Measurements from ENCODE around the gene RSPH3.
"Not testable (repeated sequence)": the region's sequence is repeated elsewhere in the genome, so short reads cannot be mapped to it uniquely, and the experiment has no call there.

The RSPH3 gene

DNA sequence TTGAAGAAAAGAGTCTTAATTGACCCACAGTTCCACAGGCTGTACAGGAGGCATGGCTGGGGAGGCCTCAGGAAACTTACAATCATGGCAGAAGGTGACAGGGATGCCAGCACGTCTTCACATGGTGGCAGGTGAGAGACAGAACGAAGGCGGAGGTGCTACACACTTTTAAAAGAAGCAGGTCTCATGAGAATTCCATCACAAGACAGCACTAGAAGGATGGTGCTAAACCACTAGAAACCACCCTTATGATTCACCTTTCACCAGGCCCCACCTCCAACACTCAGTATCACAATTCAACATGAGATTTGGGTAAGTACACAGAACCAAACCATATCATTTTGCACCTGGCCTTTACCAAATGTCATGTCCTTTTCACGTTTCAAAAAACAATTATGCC is 23.9 kb upstream of the RSPH3 start:
- peak; percentile 60 for DNase-seq

DNA sequence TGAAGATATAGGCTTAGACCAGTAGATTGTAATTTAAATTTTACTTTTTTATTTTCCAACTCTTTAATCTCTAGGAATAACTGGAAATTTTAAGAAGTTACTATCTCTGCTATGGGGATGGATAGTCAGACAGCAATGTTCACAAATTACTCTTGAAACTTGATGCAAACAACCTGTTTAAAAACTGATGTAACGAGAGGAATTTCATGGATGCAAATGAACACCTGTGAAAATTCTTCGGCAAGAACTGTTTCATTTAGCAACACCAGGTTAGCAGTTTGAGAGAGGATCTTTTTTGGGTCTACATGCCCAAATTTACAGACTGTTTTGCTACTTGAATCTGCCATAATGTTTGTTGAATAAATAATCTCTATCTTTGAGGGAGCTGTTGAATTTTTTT is 20.0 kb upstream of the RSPH3 start:
- DNase-seq: no peak

DNA sequence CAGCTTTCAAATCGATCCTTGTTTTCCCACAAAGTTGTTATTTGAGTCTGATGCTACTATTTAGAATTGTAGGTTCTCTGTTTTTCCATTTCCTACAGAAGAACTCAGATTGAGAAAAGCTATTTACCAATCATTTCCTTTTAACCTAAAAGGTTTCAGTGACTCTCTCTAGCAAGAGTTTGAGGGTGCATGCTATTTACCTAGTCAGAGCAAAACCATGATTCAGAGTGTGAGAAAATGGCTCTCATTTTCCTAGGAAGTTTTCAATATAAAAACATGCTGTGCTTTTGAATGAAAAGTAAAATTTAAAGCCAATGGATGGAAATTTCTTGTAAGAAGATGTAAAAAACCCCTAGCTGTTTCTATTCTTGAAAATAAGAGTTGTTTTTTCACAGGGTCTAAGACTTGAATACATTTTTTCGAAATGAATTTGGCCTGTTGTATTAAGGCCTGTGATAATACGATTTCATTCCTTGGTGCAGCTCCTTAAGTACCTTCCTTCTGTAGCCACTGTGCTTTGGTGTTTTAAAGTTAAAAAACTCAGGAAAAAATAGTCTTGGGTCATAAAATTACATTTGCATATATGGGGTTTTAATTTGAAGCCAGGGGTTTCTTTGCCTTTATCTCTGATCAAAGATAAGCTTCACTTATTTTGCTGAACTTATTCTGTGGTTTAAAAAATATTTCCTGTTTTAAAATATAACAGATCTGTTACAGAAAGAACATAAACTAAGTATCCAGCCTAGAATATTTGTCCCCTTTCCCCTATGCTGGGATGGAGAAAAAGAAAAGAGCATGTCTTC is 18.0 kb upstream of the RSPH3 start:
- peak; percentile 85 for DNase-seq

DNA sequence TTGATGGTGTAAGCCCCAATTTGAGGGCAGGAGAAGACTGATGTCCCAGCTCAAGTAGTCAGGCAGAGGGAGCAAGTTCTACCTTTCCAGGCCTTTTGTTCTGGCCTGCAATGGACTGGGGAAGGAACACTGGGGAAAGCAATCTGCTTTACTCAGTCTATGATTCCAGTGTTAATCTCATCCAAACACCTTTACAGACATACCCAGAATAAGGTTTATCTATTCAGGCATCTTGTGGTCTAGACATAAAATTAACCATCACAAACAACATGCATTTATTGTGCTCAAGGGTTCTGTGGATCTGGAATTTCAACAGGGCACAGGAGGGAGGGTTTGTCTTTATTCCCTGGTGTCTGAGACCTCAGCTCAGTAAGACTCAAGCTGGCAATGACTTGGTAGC is 14.4 kb upstream of the RSPH3 start:
- DNase-seq: no peak

DNA sequence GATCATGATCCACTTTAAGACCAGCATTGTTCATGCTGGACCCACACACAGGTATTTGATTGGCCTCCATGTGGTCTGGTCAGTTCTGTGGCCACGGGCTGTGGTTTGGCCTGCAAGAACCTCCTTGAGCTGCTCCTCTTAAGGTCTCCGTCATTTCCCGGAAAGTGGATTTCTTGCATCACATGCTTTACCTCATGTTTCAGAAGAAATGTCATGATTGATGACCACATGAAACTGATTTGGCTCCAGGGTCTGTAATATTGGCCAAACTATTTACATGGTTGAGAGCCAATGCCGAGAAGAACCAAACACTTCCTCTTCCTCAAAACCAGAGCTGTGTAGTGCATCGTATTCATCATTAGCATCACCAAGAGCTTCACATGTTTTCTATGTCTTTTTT is 13.2 kb upstream of the RSPH3 start:
- DNase-seq: no peak

DNA sequence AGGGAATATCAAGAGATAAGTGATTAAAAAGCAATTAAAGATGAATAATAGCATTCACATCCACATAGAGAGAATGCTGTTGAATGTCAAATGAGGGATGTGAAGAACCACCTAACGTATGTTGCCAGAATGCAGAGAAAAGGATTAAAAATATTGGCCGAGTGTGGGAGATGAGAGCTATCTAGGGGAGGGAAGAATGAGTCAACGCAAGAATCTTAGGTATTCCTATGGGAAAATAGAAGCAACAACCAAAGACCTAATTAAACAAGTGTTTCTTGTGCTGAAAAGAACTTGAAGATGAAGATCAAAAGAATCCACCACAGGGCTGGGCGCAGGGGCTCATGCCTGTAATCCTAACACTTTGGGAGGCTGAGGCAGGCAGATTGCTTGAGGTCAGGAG is 12.2 kb upstream of the RSPH3 start:
- DNase-seq: no peak

DNA sequence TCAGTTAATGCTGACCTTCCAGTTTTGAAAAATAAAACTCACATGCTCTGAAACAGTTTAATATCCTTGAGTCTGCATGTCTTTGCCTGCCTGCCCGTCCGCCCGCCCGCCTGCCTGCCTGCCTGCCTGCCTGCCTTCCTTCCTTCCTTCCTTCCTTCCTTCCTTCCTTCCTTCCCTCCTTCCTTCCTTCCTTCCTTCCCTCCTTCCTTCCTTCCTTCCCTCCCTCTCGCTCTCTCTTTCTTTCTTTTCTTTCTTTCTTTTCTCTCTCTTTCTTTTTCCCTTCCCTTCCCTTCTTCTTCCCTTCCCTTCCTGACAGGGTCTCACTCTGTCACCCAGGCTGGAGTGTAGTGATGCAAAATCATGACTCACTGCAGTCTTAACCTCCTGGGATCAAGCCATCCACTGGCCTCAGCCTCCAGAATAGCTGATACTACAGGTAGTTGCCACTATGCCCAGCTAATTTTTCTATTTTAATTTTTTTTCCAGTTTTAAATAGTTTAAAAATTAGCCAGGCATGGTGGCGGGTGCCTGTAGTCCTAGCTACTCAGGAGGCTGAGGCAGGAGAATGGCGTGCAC is 10.1 kb upstream of the RSPH3 start:
- DNase-seq: not testable (repeated sequence)

DNA sequence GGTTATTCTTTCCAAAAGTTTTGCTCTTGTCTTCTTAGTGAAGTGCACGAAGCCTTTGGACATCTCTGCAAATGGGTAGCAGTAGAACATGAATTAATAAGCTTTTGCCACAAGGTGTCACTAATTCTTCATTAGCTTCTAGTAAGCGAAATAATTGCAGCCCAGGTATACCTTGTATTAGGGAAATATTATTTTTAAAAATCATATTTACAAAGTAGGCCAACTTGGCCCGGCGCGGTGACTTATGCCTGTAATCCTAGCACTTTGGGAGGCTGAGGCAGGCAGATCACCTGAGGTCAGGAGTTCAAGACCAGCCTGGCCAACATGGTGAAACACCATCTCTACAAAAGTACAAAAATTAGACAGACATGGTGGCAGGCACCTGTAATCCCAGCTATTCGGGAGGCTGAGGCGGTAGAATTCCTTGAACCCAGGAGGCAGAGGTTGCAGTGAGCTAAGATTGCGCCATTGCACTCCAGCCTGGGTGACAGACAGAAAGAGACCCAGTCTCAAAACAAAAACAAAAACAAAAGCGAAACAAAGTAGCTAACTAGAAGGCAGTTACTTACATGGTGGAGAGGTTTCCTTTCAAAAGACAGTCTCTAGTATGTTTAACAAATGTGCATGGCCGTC is 8.8 kb upstream of the RSPH3 start:
- DNase-seq: peak; percentile 64

DNA sequence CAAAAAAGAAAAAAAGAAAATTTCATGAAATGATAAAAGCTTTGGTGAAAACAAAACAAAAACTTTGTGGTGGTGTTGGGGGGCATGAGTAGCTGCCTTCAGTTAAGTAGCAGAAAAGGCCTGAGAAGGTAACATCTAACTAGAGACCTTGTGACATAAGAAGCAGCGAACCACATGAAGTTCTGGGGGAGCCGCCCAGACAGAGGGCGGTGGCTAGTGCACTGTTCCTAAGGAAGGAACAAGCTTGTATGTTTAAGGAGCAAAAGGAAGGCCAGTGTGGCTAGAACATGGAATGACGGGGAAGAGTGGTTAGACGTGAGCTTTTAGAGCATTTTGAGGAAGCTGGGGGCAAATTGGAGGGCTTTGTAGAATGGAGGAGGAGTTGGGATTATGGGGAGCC is 7.5 kb upstream of the RSPH3 start:
- DNase-seq: no peak

DNA sequence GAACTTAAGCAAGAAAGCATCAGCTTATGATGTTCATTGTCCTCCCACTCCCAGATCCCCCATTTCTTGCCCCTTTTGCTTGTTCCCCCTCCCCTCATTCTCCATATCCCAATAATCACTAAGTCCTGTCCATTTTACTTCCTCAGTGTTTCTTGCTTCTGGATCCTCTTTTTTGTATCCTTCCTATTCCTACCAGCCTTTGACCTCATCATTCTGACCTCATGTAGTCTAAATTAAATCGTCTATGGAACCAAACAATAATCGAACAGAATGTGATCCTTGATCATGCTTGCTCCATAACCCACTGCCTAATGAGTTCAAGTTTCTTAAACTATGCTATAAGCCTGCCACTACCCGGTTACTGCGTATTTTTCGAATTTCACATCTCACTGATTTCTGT is 5.4 kb upstream of the RSPH3 start:
- DNase-seq: no peak

DNA sequence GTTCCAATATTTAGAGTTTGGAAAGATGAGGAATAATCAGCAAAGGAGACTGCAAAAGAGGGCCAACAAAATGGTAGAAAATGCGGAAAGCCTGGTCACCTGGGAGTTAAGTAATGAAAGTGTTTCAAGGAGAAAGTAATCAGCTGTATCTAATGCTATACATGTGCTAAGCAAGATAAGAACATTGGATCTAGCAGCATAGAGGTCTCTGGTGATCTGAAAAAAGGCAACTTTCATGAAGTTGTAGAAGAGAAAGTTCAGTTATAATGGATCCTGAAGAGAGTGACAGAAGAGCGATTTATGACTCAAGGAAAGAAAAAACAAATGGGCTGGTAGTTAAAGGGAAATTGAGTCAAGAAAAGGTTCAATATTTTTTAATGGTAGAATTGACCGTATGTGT is 4.6 kb upstream of the RSPH3 start:
- DNase-seq: no peak

DNA sequence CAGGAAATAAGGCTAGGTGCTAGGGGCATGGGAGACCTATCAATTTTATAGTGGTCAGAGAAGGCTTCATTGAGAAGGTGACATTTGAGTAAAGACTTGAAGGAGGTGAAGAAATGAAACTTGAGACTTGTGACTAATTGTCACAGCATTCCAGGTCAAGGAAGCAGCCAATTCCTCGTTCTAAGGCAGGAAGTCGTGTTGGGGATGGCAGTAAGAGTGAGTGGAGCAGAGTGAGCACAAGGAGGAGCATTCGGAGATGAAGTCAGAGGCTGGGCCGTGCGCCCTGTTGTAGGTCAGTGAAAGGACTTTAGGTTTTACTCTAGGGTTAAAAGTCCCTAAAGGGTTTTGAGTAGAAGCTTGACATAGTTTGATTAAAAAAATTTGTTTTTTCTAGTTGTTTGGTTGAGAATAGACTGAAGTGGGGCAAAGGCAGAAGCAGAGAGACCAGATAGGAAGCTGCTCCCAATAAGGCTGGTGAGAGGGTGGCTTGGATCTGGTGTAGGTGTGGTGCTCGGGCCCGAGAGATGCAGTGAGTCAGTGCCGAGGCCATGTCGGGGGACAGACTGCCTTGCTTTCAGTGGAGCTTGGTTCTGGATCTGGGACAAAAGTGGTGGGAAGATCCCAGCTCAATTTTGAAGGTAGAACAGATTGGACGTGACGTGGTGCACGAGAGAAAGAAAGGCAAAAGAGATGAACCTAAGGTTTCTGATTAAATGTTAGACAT is 2.6 kb upstream of the RSPH3 start:
- DNase-seq: no peak

DNA sequence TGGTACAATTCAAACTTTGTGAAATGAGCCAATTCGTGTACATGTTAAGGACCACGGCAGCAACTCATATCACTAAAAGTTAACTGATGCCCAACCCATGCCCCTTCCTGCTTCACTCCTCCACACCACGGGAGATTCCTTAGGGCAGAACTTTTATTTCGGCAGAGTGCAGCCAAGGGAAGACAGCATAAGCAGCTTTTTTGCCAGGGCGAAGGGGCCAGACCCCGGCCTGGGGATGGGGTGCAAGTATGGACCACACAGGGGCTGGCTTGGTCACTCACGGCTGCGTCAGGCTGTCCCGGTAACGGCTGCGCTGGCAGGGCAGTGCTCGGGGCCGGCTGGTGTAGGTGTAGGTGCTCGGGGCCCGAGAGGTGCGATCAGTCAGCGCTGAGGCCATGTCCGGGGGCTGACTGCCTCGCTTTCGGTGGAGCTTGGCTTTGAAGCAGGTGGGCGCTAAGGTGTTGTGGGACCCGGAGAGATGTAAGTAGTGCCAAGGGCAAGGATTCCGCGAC is 792 bp downstream of the RSPH3 start:
- no peak for DNase-seq

DNA sequence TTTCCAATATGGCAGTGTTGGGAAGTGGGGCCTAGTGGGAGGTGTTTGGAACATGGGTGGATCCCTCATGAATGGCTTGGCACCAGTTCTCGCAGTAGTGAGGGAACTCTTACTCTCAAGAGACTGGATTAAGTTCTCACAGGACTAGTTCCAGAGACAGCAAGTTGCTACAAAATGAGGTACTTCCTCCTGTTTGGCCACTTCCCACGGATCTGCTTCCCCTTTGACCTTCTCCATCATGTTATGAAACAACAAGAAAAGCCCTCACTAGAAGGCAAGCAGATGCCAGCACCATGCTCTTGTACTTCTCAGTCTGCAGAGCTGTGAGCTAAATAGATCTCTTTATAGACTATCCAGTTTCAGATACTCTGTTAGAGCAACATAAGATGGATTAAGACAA is 3.1 kb downstream of the RSPH3 start:
- DNase-seq: no peak

DNA sequence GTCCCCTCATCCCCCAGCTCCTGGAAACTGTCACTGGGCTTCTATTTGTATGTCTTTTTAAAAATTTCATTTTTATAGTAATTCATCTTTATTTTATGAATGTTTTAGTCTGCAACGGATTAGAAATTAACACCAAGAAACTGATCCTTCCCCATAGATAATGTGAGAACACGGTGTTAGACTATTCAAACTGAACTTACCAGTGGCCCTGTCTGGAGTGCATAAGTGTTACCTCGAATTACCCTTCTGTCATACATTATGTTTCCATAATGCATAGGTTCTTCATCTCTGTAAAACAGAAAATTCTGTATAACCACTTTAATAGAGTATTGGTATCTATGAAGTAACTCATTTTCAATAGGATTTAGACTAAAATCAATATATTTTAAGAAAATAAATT is 6.4 kb downstream of the RSPH3 start:
- DNase-seq: no peak

DNA sequence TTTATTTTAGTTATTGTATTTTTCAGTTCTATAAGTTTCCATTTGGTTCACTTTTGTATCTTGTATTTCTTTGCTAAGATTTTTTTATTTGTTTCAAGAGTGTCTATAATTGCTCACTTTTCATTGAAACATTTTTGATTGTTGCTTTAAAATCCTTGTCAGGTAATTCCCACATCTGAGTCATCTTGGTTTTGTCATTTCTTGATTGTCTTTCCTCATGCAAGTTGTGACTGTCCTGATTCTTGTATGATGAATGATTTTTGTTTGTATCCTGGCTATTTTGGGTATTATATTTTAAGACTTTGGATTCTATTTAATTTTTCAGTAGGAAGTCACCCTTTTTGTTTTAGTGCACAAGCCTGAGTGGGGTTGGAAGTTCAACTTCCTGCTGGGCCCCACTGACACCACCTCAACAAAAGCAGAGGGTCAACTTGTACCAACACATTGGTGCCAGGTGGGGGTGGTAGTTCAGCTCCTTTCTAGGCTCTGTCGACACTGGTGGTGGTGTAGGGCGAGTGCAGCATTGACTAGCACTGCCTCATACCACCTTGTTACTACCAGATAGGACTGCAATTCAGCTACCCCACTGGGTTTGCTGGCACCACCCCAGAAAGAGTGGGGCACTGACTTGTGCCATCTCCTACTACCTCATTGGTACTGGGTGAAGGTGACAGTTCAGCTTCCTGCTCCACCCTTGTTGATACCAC is 8.8 kb downstream of the RSPH3 start:
- peak; percentile 26 for DNase-seq

DNA sequence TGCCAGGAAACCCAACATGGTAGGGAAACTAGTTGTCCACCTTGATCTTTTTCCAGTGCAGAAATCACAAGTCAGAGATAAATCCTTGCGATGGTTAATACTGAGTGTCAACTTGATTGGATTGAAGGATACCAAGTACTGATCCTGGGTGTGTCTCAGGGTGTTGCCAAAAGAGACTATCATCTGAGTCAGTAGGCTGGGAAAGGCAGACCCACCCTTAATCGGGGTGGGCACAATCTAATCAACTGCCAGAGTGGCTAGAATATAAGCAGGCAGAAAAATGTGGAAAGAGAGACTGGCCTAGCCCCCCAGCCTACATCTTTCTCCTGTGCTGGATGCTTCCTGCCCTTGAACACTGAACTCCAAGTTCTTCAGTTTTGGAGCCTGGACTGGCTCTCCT is 10.3 kb downstream of the RSPH3 start:
- DNase-seq: not testable (repeated sequence)

DNA sequence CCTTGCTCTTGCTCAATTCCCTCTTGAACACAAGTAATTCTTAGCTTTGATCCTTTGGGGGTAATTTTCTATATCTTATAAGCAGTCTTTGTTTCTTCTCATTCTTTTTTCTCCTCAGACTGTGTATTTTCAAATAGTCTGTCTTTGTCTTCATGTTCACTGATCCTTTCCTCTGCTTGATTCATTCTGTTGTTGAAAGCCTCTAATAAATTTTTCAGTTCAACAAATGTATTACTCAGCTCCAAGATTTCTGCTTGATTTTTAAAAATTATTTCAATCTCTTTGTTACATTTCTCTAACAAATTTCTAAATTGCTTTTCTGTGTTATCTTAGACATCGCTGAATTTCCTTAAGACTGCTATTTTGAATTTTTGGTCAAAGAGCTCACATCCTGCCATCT is 11.5 kb downstream of the RSPH3 start:
- no peak for DNase-seq

DNA sequence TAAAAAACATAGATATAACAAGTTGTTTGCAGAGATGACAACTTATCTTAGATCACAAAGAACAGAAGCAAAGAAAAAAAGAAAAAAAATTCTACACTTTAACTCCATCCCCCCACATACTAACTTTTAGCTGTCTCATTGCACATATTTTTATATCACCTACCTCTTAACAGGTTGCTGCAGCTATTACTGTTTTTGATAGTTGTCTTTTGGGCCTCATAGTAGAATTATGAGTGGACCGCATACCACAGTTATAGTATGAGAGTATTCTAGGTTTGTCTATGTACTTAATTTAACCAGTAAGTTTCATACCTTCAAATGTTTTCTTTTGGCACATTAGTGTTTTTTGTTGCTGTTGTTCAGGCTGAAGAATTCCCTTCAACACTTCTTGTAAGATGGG is 12.3 kb downstream of the RSPH3 start:
- peak; percentile 58 for DNase-seq

DNA sequence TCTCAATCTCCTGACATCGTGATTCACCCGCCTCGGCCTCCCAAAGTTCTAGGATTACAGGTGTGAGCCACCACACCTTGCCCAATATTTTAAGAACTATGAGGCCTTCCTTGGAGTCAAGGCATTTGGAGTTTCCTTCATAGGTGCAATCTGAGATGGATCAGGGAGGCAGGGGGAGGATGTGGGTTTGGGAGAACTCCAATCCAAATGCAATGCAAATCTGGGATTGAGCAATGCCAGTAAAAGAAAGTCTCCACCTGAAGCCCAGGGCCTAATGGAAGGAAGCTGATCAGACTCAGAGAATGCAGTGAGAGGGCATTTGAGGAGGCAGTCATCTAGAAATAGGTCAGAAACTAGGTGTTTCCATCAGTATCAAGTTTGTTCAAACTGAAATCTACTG is 21.2 kb downstream of the RSPH3 start:
- no peak for DNase-seq

DNA sequence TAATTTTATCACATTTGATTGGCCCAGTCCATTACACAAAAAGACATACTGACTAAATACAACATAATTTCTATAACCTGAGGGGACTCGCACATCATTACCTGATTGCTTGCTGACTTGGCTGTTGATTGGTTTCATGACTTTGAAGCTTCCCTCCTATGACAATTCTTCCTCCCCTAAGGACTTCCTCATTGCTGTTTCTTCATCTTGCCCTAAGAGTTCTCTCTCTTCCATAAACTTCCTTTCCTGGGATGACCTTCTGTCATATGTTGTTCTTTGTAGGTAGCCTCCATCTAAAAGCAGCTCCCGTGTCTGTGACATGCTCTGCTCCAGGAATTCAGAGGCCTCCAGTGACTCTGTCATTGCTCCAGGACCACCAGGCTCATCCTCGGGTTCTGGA is 22.6 kb downstream of the RSPH3 start:
- no peak for DNase-seq

DNA sequence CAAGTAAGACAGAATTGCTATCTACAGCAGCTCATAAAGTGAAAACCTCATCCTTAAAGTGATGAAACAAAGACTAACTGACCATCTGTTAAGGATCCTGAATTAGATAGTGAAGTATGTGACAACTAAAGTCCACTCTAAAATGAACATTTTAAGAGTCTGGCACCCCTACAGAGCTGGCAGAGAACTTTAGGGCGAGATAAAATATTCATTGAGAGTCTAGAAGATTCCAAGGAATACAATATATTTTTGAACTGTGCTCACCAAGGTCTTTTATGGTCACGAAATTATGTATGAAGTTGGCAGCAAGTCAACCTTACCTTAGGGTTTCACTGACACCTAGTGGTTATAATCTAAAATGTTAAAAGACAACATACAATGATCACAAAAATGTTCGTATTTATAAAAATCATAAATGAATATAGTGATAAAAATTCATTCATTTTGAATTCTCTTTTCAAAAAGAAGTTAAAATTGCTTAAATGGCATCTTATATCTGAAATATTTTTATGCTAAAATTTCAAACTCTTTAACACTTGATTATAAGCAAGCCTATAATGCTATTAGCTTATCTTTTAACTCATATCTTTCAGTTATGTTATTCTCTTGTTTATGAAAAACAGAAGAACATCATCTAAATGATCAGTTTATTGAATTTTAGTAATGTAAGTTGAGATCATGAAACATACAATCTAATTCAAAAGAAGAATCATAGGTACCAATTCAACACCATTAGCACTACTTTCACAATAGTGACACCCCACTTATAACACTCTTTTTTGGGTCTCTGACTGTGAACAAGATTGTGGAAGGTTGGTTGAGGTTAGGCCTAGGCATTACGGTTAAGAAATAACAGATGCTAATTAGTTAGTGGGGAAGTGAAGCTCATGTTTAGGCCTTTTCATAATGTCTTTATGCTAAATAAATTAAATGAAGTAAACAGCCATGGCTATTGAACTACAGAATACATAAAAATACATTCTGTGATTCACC is 27.5 kb downstream of the RSPH3 start:
- peak; percentile 56 for DNase-seq
